HG02678 (cell line): ENCODE results near the gene MOBP.

Experiments used
- ATAC-seq: cut with Tn5 transposase; IDR thresholded peaks from one replicate; pipeline ENCODE4 v1.9.1; 2021; ENCODE audit warnings: mild to moderate bottlenecking, moderate library complexity; ENCODE audit not compliant: unreplicated experiment

Gene MOBP

DNA sequence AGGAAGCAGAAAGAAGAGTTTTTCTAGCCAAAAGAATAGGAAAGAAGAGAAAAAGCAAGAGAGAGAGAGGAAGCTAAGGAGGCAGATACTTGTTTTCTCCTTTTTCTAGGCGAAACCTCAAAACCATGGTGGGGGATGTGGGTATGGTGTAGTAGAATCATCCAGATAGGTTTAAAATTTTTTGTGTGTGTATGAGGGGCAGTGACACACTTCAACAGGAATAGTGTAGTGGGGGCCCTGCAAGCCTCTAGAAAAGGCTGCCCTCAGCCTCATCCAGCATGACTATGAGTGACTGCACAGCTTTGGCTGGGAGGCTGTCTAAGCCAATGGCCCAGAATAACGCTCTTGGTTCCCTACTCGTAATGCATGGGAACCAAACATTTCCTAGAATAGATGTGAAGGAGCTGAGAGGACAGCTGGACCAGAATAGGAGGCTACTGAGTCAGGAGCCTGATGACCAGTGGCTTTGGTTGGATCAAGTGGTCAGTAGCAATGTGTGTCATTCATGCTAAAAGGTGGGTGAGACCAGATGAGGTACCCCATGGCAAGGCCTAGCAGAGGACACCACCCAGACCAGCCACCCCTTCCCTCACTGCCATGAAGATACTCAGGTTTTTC, 24.4 kb downstream of the MOBP start:
- no peak for ATAC-seq

DNA sequence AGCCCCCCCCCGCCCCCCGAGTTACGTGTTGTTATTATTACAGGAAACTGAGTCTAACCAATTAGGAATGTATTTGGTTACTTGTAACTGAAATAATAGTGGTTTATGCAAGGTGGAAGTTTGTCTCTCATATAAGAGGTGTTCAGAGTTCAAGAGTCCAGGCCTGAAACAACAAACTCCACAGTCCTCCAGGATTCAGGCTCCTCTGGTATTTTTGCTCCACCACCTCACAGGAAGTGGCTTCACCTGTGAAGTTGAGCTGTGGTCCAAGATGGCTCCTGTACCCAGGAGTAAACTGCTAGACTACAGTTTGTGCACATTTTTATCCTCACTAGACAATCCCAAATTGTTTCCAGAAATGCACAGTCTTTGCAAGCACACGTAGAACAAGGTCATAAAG, 27.3 kb downstream of the MOBP start:
- ATAC-seq, result no peak

DNA sequence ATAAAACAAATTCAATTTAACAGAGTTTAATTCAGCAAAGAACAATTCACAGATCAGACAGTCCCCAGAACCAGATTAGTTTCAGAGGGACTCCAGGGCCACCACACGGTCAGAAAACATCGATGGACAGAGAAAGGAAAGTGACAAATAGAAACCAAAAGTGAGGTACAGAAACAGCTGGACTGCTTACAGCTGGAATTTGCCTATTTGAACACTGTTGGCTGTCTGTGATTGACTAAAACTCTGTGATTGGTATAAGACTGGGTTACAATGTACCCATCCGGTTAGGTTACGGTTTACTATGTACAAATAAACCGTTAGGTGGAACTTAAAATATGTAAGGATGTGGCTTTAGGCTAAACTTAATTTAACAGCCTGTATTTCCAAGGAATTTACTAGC, 30.3 kb downstream of the MOBP start:
- ATAC-seq, result no peak

DNA sequence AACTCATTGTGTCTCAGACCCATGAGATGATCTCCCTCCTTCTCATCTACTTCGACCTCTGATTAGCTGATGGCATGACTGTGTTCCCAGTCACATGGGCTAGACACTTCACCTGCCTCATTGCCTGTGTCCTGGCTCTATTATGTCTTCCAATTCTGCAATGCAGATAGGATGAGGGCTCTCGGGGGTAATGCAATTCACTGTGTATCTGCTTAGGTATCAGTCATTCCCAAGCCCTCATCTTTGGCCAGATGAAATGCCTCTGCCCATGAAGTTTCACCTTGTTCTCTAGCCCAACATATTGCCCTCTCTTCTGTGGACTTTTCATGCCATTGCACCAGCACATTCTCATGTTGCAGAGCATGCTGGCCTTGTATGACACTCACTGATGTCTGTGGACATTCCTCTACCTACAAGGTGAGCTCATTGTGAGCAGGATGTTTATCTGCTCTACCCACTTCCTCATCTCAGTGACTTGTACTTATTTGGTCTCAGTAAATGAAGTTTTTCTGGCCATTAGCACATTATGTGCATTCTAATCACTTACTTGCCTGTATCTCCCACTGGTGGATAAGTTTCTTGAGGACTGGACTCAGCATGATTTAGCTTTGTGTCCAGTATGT, 32.3 kb downstream of the MOBP start:
- no peak for ATAC-seq

DNA sequence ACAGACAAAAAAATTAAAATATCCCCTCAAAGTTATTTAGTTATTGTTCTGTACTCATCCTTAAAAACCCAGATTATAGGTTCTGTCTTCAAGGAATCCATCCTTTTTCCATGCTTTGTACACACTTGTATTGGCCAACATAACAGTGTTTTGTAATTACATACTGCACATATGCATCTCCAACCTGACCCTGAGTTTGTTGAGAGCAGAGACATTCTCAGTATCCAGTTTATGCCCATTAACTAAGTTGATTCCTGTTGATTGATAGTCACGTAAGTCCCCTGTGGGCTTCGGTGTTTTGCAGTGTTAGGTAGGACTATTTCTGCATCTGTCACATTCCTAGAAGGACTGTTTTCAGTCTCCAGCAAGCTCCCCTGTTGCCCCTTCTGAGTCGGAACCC, 33.6 kb downstream of the MOBP start:
- ATAC-seq, result no peak

DNA sequence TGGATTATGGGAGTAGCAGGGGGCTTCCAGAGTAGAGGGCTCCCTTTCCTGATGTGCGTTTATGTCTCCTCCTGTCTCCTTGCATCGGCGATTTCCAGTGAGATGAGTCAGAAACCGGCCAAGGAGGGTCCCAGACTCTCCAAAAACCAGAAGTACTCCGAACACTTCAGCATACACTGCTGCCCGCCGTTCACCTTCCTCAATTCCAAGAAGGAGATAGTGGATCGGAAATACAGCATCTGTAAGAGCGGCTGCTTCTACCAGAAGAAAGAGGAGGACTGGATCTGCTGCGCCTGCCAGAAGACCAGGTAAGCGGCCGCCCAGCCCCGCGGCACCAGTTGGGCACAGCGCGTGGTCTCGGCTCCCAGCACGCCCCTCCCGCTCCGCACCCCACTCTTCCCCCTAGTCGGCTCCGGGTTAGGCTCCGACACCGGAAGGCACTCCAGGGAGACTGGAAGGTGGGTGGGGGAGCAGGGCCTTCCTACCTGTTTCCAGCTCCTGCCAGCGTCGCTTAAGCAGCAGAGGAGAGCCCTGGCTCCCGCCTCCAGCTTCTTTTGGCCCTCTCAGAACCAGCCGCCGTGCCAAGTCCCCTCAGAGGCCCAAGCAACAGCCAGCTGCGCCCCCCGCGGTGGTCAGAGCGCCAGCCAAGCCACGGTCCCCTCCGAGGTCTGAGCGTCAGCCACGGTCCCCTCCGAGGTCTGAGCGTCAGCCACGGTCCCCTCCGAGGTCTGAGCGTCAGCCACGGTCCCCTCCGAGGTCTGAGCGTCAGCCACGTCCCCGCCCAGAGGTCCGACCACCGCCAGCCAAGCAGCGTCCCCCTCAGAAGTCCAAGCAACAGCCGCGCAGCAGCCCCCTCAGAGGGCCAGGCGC, 34.7 kb downstream of the MOBP start:
- no peak for ATAC-seq

DNA sequence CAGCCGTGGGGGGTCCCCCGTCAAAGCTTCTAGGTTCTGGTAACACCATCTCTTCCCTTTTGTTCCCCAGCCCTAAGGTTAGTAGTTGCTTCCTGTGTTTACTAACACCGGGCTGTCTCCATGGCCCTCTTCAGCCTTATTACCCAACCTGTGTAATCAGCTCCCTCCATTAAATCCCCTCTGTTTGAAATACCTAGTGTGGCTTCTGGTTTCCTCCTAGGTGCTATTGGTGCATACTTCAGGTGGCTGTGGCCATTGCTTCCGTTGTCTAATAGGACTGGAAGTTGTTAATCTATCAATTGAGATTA, 35.3 kb downstream of the MOBP start:
- ATAC-seq, result no peak

DNA sequence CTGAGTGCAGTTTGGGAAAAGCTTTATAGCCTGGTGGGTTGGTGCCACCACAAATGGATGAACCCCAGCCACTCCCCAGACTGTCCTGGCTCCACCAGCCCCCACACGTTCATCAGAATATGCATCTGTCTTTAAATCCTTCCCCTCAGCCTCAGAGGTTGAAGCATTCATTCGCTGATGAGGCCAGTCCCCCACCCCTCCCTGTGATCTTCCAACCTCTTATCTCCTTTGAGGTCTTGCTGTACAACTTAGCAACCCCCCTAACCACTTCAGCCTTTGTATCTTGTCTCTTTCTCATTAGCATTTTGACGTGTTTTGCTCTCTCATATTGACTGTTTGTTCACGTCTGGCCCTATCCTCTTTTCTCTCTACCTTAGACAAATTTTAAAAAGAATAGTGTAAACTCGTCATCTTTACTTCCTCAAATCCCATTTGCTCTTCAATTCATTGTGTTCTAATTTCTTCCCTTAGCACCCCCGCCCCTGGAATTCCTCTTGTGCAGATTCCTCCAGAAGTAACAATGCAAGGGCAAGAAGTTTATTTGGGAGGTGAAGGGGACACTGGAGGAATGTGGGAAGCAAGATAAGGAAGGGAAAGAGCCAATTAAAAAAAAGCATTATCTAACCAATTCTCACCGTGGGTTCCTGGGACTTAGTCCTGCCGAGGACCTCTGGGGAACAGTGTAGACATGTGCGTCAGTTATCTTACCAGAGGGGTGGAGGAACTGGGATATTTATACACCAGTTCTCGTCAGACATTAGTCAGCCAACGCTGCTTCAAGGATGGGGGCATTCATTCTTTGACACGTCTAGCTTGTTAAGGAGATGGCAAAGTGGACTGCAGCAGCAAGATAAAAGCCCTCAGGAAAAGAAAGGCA, 38.6 kb downstream of the MOBP start:
- no peak for ATAC-seq

DNA sequence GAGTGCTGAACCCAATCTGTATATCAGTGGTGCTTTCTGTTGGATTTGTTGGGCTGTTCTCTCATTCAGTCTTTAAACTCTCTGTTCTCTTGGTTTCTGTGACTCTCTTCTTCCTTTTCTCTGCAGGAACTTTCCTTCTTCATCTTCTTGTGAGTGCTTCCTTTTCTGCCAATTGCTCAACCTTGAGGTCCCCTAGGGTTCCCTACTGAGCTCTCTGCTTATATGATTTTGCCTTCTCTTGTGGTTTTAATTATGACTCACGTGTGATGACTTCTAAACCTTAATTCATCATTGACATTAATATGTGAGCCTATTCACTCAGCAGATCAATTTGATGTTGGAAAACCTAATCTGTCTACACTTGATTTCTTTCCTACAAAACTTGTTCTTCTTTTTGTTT, 39.4 kb downstream of the MOBP start:
- no peak for ATAC-seq

DNA sequence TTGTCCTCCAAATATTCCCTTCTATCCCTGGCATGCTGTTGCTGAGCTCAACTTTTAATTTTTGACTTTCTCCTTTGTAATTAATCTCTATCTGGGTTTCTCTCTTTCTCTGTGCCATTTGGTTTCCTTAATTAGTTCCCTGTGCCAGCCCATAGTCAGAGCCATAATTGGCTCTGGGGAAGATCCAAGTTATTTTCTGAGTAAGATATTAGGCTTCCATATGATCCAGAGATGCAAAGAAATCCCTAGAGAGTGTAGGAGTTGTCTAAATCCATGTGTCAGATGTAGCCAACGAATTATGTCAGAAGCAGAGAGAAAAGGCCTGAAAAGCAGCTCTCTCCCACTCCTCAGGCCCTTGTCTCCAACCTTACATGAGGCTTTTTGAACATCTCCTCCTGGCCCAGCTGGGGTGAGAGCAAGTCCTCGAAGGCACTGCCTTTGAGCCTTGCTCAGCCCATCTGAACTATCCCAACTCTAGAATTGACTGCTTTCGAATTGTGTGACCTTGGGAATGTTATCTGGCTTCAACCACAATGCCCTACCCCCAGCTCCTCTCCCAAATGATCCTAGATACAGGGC, 46.4 kb downstream of the MOBP start:
- no peak for ATAC-seq

DNA sequence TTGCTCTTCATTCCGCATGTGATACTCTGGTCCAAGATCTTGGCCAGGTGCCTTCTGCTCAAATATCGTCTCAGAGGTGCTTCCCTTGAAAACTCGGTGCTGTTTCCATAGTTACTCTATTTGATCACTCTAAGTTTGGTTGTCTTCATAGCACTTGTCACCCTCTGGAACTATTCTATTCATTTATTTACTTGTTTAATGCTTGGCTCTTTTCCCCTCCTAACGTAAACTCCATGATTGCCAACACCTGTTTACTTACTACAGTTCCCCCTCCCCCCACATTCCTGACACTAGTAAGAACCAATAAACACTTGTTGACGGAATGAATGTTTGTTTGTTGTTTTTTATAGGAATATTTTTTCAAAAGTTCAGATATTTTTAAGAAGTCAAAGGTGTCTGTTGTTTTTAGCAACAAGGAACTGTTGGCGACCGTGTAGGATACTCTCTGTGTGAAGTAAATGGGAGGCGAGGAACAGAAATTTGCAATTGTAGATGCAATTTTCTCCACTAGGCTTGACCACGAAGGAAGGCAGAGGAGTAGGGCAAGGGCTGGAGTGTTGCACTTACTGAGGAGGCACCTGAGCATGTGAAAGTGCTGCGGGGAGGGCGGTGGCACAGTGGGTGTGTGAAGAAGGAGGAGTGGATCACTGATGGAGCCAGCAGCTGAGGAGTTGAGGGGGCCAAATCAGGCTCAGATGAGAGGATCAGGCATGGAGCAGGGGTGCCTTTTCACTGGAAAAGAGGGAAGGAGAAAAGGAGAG, 48.4 kb downstream of the MOBP start:
- ATAC-seq, result no peak

DNA sequence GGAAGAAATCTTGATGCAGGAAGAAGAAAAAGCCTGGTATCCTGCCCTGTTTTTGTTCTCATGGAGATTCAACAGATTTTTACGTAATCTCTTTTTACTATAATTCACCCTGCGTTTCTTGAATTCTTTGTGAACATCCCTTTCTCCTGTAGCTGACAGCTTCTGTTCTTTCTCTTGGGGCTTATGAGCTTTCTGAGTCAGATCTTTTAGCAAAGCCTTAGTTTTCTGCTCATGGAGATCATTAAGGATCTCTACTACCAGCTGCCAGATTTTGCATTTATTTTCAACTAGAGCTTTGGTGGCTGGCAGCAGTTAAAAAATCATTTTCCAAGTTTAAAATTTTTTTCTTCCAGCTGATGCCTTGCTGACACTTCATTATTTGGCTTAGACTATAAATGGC, 51.6 kb downstream of the MOBP start:
- no peak for ATAC-seq

DNA sequence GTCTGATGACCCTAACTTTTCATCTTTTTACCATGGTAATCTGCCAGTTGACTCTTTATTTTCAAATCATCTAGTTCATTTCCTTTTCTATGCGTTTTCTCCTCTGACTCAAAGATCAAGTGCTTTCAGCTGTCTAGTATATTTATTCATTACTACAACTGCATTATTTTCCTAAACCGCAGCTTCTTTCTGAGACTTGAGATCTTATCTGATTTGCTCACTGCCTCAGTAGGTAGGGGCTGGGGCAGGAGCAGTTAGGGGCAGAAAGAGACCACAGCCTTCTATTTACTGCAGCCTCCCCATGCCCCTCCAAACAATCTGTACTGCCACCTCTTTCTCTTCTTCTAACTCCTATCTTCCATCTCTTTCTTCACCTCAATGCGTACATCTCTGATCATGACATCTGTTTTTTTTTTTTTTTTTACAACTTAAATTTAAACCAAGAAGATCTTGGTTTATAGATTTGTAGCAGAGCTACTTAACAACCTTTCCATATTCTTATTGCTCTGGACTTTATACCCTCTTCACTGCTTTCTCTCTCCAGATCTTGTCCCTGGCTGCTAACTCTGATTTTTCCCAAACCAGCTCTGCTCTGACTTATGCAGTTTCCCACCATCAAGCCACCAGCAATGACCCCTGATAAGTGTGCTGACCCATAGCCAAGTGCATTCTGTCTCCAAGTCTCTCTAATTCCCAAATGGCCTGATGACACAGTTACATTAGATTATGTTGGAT, 52.2 kb downstream of the MOBP start:
- no peak for ATAC-seq

DNA sequence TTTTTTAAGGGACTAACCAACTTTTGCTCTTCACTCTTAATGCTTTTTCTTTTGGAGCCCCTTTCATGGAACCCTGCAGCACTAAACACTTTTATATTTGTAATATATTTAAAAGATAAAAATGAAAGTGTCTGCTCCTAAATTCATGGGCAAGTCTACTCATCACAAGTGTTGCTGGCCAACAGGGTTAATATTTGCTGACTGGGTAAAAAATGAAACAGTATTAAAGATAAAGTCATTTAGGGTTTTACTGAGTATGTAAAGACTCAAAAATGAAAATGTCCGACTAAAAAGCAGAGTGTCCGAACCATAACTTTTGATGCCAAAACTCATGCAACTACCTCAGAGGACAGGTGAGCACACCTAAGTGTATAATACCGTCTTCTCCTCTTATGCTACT, 54.0 kb downstream of the MOBP start:
- no peak for ATAC-seq

DNA sequence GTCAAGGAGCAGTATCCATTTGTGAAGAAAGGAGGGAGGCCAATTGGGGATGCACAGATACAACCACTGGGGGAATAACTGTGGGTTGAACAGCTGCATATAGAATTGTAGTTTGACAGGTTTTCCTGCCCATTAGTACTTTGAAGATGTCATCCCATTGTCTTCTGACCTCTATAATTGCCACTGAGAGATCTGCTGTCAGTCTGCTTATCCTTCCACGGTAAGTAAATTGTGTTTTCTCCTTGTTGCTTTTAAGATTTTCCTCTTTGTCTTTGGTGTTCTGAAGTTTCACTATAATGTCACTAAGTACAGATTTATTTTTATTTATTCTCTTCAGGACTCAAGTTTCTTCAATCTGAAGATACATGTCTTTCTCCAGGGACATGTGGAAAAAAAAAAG, 56.6 kb downstream of the MOBP start:
- no peak for ATAC-seq

DNA sequence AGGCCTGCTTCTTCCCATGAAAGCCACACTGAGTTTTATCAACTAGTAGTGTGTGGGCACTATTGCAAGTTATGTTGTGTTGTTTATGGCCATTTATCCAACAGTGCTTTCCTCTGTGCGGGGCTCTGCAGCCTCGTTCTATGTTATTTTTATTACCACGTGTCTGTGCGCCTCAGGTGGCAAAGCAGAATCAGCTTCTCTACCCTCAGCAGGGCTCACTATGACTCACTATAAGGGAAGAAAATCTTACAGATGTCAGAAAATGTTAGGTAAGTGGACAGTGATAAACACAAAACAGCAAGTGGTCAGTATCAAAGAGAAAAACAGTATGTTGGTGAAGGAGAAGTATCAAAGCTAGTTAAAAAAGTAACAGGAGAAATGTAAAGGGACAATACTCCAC, 61.4 kb downstream of the MOBP start:
- no peak for ATAC-seq

DNA sequence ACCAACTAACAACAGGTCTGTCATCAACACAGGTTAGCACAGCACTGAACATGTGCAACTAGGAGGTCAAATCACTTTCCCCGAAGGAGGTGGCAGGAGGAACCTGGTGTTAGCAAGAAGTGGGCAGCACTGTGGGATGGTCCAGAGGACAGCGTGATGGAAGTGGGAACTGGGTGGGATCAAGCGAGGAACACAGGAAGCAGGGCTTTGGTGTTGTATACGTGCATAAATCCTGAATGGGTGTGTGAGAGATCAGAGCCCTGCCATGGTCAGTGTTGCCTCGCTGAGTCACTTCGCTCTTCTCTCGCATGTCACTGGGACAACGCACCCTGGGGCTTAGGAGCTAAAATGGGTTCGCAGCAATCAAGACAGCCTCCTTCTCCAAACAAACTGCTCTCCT, 62.1 kb downstream of the MOBP start:
- no peak for ATAC-seq

DNA sequence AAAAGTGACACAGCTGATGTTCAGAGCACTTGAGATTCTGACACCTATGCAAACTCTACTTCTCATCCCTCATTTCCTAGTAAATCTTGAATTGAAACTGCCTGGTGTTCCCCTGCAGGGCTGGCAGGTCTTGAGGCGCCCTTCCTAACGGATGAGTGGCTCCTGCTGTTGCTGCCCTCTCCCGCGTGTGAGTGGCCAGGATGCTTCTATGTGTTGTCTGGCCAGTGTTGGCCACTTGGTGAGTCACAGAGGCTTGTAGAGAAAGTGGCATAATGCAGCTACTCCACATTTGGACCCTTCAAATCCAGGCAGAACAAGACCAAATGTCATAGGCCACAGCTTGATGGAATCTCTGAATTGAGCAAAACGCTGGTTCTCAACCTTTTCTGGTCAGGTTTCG, 63.6 kb downstream of the MOBP start:
- no peak for ATAC-seq

DNA sequence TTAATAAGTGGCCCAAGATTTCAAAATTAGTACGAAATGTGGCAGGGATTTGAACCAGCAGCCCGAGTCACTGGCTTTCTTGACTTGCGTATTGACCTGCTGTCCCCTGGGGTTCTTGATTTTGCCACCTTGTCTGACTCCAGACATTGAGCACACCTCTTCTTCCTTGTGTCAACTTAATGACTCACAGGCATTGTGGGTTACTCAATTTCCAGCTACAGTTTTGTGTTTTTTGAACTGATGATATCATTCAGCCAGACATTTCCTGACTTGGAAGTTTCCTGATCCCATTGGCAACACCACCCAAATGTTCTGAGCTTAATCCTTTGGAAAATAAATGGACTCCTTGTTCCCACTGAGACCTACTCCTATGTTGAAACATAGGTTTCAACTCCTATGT, 64.2 kb downstream of the MOBP start:
- ATAC-seq, result no peak

DNA sequence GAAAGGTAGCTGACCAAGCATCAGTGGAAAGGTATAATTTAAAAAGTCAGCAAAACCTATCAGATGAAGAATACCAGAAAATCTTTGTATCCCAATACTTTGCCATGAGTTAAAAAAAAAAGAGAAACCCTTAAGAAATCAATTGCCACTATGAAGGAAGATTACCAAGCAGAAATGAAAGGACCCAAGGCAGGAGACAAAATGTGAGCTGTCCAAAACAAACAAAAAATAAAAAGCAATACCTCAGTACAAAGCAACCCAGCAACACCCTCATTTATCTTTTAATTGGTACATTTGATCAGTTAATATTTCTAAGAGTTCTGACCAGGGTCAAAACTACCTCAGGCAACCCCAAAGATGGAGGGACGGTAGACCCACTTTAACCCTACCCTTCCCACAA, 65.3 kb downstream of the MOBP start:
- ATAC-seq, result no peak
